CD8-positive, alpha-beta memory T cell (primary cell): ENCODE data around the gene CDH23. TPM values are rescaled to one million over a fixed set of nuclear protein-coding genes. Genes with fewer than 3 reads are reported as not detected.

Experiments used
- CTCF ChIA-PET: fragments of 350-600 bp; sonication (Branson Sonifier 250); formaldehyde crosslinking; loops from one replicate; lab custom pipeline; 2021; ENCODE audit warnings: antibody characterized with exemption; lab: Charles Lee
- POLR2A ChIA-PET: fragments of 350-600 bp; sonication (Branson Sonifier 250); formaldehyde crosslinking; loops from one replicate; lab custom pipeline; 2021; ENCODE audit warnings: antibody characterized with exemption; lab: Charles Lee
- DNase-seq, 5 donors: peaks; one replicate each; pipeline versions ENCODE4 v3.0.0 to v3.0.0-alpha.2; 2020 to 2022; ENCODE audit warnings: mixed read lengths in 1 of 5
- H3K27ac ChIP-seq: one replicate; pipeline ENCODE4 v1.7.0; 2013; ENCODE audit warnings: low read depth, mild to moderate bottlenecking, low read length, moderate library complexity
- H3K27me3 ChIP-seq: 2 replicates; pipeline ENCODE4 v1.7.0; 2013; ENCODE audit warnings: low read length, mild to moderate bottlenecking; ENCODE audit not compliant: insufficient read depth, poor library complexity, severe bottlenecking
- H3K36me3 ChIP-seq: 2 replicates; pipeline ENCODE4 v1.7.0; 2013; ENCODE audit warnings: mild to moderate bottlenecking, low read length, moderate library complexity; ENCODE audit not compliant: insufficient read depth
- H3K4me1 ChIP-seq: 2 replicates; pipeline ENCODE4 v1.7.0; 2013; ENCODE audit warnings: mild to moderate bottlenecking, low read length, moderate library complexity; ENCODE audit not compliant: insufficient read depth
- H3K4me3 ChIP-seq: 2 replicates; pipeline ENCODE4 v1.7.0; 2013; ENCODE audit warnings: mild to moderate bottlenecking, low read length
- H3K9me3 ChIP-seq: 2 replicates; pipeline ENCODE4 v1.7.0; 2013; ENCODE audit warnings: mild to moderate bottlenecking, low read length
- H3K27ac Mint-ChIP-seq, 8 donors: one replicate each; pipeline ENCODE4 v1.8.0; 2020 to 2021; ENCODE audit warnings: mixed read lengths in 8 of 8, mild to moderate bottlenecking in 6 of 8, inconsistent platforms in 3 of 8, moderate library complexity in 3 of 8
- H3K27me3 Mint-ChIP-seq, 2 donors: one replicate each; pipeline ENCODE4 v1.8.0; 2020 to 2021; ENCODE audit warnings: mixed read lengths in 2 of 2, mild to moderate bottlenecking in 1 of 2, moderate library complexity in 1 of 2
- H3K36me3 Mint-ChIP-seq, 3 donors: one replicate each; pipeline ENCODE4 v1.8.0; 2020 to 2021; ENCODE audit warnings: mixed read lengths in 3 of 3, inconsistent platforms in 1 of 3, mild to moderate bottlenecking in 1 of 3
- H3K4me1 Mint-ChIP-seq, 3 donors: one replicate each; pipeline ENCODE4 v1.8.0; 2020 to 2021; ENCODE audit warnings: mixed read lengths in 3 of 3, inconsistent platforms in 1 of 3, mild to moderate bottlenecking in 1 of 3
- H3K4me3 Mint-ChIP-seq, 7 donors: one replicate each; pipeline ENCODE4 v1.8.0; 2020 to 2021; ENCODE audit warnings: mixed read lengths in 7 of 7, mild to moderate bottlenecking in 6 of 7, moderate library complexity in 4 of 7, inconsistent platforms in 2 of 7
- H3K9me3 Mint-ChIP-seq, 5 donors: one replicate each; pipeline ENCODE4 v1.8.0; 2020 to 2022; ENCODE audit warnings: mixed read lengths in 5 of 5, mild to moderate bottlenecking in 3 of 5, moderate library complexity in 2 of 5, inconsistent platforms in 1 of 5
- polyA plus RNA-seq: library from polyadenylated mRNA; unstranded; fragments of 300-500 nt; fragmentation: Illumina TruSeq; gene quantifications from one replicate; pipeline ENCODE4 v1.2.3, GENCODE V29; 2021
- total RNA-seq, 2 experiments: library from RNA; stranded (reverse); gene quantifications; one replicate each; pipeline ENCODE4 v1.2.3, GENCODE V29; 2021

The CDH23 gene
- total and polyA plus RNA-seq, 3 experiments from 2014 or later = 0.74 to 2.0 (median 0.78) TPM

DNA sequence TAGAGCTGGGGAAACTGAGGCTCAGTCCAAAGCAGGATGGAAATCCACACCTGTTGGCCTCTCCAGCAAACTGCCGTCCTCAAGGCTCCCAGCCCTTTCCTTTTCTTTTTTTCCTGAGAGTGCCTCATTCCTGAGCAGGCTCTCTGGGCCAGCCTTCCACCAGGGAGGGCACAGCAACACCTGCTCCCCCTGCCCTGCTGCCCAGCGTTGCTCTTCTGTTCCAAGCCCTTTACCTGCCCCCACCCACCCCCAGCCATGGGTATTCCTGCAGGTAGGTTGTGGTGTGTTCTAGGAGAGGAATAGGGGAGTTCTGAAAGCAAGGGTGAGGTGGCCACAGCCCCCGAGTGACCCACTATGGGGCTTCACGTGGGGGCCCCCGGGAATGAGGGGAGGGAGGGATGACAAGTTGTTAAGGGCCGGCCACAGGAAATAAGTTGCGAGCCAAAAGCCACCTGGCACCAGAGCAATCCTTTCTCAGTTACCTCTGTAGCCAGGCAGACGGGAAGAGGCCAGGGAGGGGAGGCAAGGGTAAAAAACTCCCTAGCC lies 357.3 kb downstream of the CDH23 start:
- no peaks in the 10 kb centered on the region for H3K9me3 ChIP-seq
- H3K27ac Mint-ChIP-seq = peak overlapping the region; percentile 71 to 97 (median 91)
- H3K36me3 Mint-ChIP-seq = peaks cover 2 to 78% (median 16%) of the 10 kb centered on the region in 3 donors
- peak overlapping the region in 2 of 7 donors; percentile 19 to 79 for H3K4me3 Mint-ChIP-seq
- H3K4me3 ChIP-seq = no peak overlapping the region
- no peak for DNase-seq
- peaks cover 80 to 94% (median 87%) of the 10 kb centered on the region in 3 donors for H3K4me1 Mint-ChIP-seq
- ChIA-PET POLR2A (interaction anchor here (1.2 kb wide), 1 partner anchor 15 kb away, joined by 3 read pairs; no protein-coding TSS in a partner anchor), CTCF (interaction anchor here (7.6 kb wide), 1 partner anchor 20 kb away, joined by 89 read pairs; the partner anchor contains the start of gene VSIR)
- no peaks in the 10 kb centered on the region for H3K9me3 Mint-ChIP-seq
- H3K27ac ChIP-seq = peak overlapping the region; percentile 48
- no peaks in the 10 kb centered on the region for H3K27me3 Mint-ChIP-seq
- peaks cover 17% of the 10 kb centered on the region for H3K36me3 ChIP-seq
- H3K4me1 ChIP-seq = peaks cover 99% of the 10 kb centered on the region
- H3K27me3 ChIP-seq = no peaks in the 10 kb centered on the region

DNA sequence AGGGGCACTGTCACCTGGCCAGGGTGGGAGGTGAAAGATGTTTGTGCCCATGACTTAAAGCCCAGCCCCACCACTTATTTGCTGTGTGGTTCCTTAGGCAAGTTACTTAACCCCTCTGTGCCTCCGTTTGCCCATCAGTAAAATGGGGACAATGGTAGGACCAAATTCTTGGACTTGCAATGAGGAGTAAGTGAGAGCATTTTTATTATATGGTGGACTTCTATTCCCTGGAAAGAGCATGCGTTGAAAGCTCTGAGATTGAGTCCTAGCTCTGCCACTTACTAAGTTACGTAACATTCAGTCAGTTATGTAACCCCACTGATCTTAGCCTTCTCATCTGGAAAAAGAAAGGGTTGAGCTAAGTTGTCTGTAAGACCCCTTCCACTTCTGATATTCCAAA lies 357.8 kb downstream of the CDH23 start:
- Histone ChIP-seq H3K4me3 (no peak overlapping the region), H3K36me3 (peaks cover 17% of the 10 kb centered on the region), H3K27ac (peak overlapping the region; percentile 48), H3K9me3 (no peaks in the 10 kb centered on the region), H3K4me1 (peaks cover 98% of the 10 kb centered on the region), H3K27me3 (no peaks in the 10 kb centered on the region)
- H3K36me3 Mint-ChIP-seq = peaks cover 2 to 83% (median 16%) of the 10 kb centered on the region in 3 donors
- CTCF ChIA-PET = interaction anchor here (1.1 to 7.6 kb wide), 3 partner anchors 12 to 28 kb away, joined by 5 to 89 read pairs (median 10); partner anchors contain the start of gene VSIR
- no peaks in the 10 kb centered on the region for H3K27me3 Mint-ChIP-seq
- H3K4me1 Mint-ChIP-seq = peaks cover 75 to 92% (median 82%) of the 10 kb centered on the region in 3 donors
- H3K27ac Mint-ChIP-seq = peak overlapping the region; percentile 54 to 97 (median 90)
- POLR2A ChIA-PET = interaction anchor here (1.2 to 3.9 kb wide), 3 partner anchors 13 to 18 kb away, joined by 3 to 24 read pairs (median 5); partner anchors contain the start of gene VSIR
- no peaks in the 10 kb centered on the region for H3K9me3 Mint-ChIP-seq
- DNase-seq = no peak
- peak overlapping the region in 3 of 7 donors; percentile 5 to 79 (median 34) for H3K4me3 Mint-ChIP-seq

DNA sequence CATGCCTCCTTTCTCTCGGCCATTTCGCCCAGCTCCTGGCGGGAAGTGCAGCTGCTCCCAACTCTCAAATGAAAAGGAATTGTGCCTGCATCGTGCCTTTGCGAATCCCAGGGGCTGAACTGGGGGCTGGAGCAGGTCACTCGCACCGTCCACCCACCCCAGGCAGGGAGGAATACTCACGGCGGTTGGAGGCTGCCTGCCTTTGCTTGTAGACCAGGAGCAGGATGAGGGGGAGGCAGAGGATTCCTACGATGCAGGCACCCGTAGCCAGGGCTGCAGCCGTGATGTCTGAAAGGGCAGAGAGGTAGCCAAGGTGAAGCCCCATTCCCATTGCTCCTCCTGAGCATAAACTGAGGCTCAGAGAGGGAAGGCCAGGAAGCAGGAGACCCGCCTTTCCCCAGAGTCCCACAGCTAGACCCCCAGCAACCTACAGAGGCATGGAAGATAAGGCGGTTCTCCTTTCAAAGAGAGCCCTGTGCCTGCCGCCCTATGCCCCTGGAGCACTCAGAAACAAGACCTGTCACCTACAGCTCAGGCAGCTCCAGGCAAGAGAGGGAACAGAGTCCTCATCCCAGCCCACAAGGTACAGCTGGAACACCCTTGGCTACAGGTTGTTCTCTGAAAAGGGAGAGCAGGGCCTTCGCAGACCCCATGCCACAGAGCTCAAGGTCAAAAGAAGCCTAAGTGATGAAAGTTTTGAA lies 358.6 kb downstream of the CDH23 start:
- peak overlapping the region in 2 of 7 donors; percentile 5 to 10 for H3K4me3 Mint-ChIP-seq
- POLR2A ChIA-PET = interaction anchor here (1.2 to 3.9 kb wide), 3 partner anchors 12 to 18 kb away, joined by 3 to 24 read pairs (median 5); partner anchors contain the start of gene VSIR
- no peak overlapping the region for H3K27ac ChIP-seq
- H3K4me1 Mint-ChIP-seq = peaks cover 69 to 87% (median 78%) of the 10 kb centered on the region in 3 donors
- H3K27me3 Mint-ChIP-seq = no peaks in the 10 kb centered on the region
- peaks cover 2 to 77% (median 17%) of the 10 kb centered on the region in 3 donors for H3K36me3 Mint-ChIP-seq
- peaks cover 17% of the 10 kb centered on the region for H3K36me3 ChIP-seq
- H3K4me1 ChIP-seq = peaks cover 92% of the 10 kb centered on the region
- no peak overlapping the region for H3K4me3 ChIP-seq
- H3K27ac Mint-ChIP-seq = peak overlapping the region in 7 of 8 donors; percentile 14 to 97 (median 89)
- no peak for DNase-seq
- H3K9me3 Mint-ChIP-seq = no peaks in the 10 kb centered on the region
- CTCF ChIA-PET = interaction anchor here (1.1 to 7.6 kb wide), 4 partner anchors 12 to 29 kb away, joined by 5 to 89 read pairs (median 16); partner anchors contain the start of gene VSIR
- no peaks in the 10 kb centered on the region for H3K9me3 ChIP-seq
- H3K27me3 ChIP-seq = no peaks in the 10 kb centered on the region

DNA sequence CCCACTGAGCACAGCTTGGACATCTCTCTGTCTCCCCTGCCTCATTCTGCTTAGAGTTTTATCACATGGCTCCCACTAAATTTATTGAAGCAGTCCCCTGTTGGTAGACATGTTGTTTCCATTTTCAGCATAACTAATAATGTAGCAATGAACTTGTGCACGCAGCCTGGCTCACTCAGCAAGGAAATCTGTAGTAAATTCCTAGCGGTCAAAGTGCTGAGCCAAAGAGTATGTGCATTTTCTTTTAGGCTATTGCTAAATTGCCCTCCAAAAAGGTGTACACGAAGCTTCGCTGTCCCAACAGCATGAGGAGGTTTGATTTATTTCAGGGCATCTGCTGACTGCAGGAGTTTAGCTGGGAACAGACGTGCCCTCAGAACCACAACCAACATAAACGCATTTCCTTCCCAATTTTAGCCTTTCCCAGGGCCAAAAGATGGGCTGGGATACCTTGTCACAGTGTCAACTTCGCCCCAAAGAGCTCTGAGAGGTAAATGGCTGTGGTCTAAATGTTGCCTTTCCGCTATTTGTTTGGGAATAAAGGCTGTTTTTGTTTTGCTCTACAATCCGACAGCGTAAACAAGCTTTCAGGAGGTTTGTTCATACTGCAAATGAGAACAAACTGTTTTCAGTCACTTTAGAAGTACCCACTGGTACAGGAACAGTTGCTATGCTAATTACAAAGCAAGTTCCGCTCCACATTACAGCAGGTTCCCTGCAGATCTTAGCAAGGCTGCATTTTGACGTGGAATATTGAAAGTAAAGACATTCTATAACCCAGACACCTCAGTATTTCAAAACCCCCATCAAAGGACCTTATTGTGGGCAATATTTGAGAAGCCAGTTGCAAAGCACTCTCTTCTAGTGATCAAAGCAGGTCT lies 359.8 kb downstream of the CDH23 start:
- ChIA-PET POLR2A (interaction anchor here (0.6 to 3.9 kb wide), 11 partner anchors 8 to 48 kb away, joined by 3 to 24 read pairs (median 5); partner anchors contain the start of gene VSIR), CTCF (interaction anchor here (0.9 to 7.6 kb wide), 9 partner anchors 9 to 43 kb away, joined by 3 to 89 read pairs (median 7); partner anchors contain the start of gene VSIR)
- Mint-ChIP-seq H3K4me3 (peak overlapping the region; percentile 56 to 76 (median 68)), H3K4me1 (peaks cover 74 to 89% (median 82%) of the 10 kb centered on the region in 3 donors), H3K27ac (peak overlapping the region; percentile 82 to 98 (median 93)), H3K9me3 (no peaks in the 10 kb centered on the region), H3K27me3 (no peaks in the 10 kb centered on the region), H3K36me3 (peaks cover 2 to 80% (median 19%) of the 10 kb centered on the region in 3 donors)
- Histone ChIP-seq H3K36me3 (peaks cover 30% of the 10 kb centered on the region), H3K4me1 (peaks cover 93% of the 10 kb centered on the region), H3K27ac (no peak overlapping the region), H3K27me3 (no peaks in the 10 kb centered on the region), H3K4me3 (peak overlapping the region; percentile 23), H3K9me3 (no peaks in the 10 kb centered on the region)
- DNase-seq = peak in 2 of 5 donors; percentile 68 to 83

DNA sequence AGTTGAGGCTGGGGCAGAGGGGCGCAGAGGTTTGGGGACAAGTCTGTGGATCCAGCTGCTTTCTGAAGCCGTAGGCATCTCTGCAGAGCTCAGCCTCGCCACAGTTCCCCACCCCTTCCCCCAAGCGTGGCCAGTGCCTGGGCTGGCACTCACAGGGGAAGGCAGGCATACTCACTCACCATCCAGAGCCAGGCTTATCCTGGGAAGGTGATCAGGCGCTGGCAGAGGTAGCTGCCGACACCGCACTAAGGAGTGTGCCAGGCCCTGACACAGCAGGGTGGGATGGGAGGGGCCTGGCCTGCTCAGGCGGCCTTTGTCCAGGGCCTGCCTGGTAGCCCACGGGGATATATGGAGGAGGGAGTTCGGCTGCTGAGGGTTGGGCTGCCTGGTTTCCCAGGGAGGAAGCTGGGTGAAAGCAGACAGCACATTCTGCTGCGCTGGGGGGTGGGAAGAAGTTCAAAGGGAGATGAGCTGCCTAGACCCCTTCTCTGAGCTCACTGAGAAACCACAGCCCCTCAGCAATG lies 360.7 kb downstream of the CDH23 start:
- Mint-ChIP-seq H3K4me3 (peak overlapping the region in 6 of 7 donors; percentile 44 to 75 (median 67)), H3K9me3 (no peaks in the 10 kb centered on the region), H3K4me1 (peaks cover 73 to 89% (median 82%) of the 10 kb centered on the region in 3 donors), H3K36me3 (peaks cover 2 to 80% (median 13%) of the 10 kb centered on the region in 3 donors), H3K27me3 (no peaks in the 10 kb centered on the region), H3K27ac (peak overlapping the region; percentile 82 to 98 (median 93))
- Histone ChIP-seq H3K4me3 (peak overlapping the region; percentile 23), H3K27ac (no peak overlapping the region), H3K9me3 (no peaks in the 10 kb centered on the region), H3K27me3 (no peaks in the 10 kb centered on the region), H3K36me3 (peaks cover 30% of the 10 kb centered on the region), H3K4me1 (peaks cover 93% of the 10 kb centered on the region)
- ChIA-PET CTCF (interaction anchor here (0.9 to 7.6 kb wide), 9 partner anchors 9 to 49 kb away, joined by 3 to 89 read pairs (median 7); partner anchors contain the start of gene VSIR), POLR2A (interaction anchor here (0.6 to 3.9 kb wide), 8 partner anchors 9 to 84 kb away, joined by 3 to 24 read pairs (median 8); partner anchors contain the start of gene VSIR)
- DNase-seq = peak in 2 of 5 donors; percentile 46 to 62

DNA sequence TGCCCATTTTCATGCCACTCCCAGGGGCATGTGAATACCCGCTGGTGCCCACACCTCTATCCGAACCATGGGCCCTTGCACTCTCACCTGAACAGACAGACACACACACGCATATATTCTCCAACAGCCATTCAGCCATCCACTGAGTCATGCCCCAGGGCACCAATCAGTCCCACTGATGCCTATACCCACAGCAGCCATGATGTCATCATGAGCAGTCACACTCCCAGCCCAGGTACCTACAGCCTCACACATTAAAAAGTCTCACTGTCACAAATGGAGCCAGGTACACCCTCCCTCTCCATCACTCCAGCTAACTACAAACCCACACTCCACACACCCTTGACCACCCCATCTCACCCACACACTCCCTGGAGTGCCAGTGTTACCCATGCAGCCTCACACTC lies 364.4 kb downstream of the CDH23 start:
- Mint-ChIP-seq H3K4me3 (peak overlapping the region in 4 of 7 donors; percentile 30 to 72 (median 58)), H3K4me1 (peaks cover 81 to 93% (median 88%) of the 10 kb centered on the region in 3 donors), H3K27me3 (no peaks in the 10 kb centered on the region), H3K9me3 (no peaks in the 10 kb centered on the region), H3K27ac (peak overlapping the region; percentile 83 to 96 (median 89)), H3K36me3 (peaks cover 1 to 84% (median 18%) of the 10 kb centered on the region in 3 donors)
- H3K27me3 ChIP-seq = no peaks in the 10 kb centered on the region
- peaks cover 93% of the 10 kb centered on the region for H3K4me1 ChIP-seq
- H3K36me3 ChIP-seq = peaks cover 39% of the 10 kb centered on the region
- peak in 1 of 5 donors; percentile 53 for DNase-seq
- H3K27ac ChIP-seq = no peak overlapping the region
- no peaks in the 10 kb centered on the region for H3K9me3 ChIP-seq
- no peak overlapping the region for H3K4me3 ChIP-seq
- ChIA-PET CTCF (interaction anchor here (1.5 kb wide), 1 partner anchor 35 kb away, joined by 3 read pairs; no protein-coding TSS in a partner anchor), POLR2A (no interaction called here)
